ENCODE data around the gene AJAP1.

DNA sequence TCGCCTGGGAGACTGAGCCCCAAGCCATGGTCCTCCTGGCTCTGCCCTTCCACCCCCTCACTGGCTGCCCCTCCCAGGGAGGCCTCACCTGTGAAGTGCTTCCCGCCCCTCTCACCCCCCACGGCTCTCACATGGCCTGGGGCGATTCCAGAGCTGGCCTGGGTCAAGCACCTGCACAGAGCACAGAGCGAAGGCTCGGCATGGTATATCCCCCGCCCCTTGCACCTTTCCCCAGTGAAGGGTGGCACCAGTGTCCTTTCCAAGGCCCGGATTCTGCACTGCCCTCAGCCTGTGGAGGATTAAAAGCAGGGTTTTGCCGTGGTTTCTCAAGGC is 1.1 kb upstream of the AJAP1 start:
- TF ChIP-seq, protein P1, sequence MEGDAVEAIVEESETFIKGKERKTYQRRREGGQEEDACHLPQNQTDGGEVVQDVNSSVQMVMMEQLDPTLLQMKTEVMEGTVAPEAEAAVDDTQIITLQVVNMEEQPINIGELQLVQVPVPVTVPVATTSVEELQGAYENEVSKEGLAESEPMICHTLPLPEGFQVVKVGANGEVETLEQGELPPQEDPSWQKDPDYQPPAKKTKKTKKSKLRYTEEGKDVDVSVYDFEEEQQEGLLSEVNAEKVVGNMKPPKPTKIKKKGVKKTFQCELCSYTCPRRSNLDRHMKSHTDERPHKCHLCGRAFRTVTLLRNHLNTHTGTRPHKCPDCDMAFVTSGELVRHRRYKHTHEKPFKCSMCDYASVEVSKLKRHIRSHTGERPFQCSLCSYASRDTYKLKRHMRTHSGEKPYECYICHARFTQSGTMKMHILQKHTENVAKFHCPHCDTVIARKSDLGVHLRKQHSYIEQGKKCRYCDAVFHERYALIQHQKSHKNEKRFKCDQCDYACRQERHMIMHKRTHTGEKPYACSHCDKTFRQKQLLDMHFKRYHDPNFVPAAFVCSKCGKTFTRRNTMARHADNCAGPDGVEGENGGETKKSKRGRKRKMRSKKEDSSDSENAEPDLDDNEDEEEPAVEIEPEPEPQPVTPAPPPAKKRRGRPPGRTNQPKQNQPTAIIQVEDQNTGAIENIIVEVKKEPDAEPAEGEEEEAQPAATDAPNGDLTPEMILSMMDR (IDR thresholded peaks at IDR 0.05): no peak
- TF ChIP-seq POLR2A (IDR thresholded peaks at IDR 0.05): no peak
